HPDE6-E6E7 (cell line): Measurements from ENCODE around the gene RIPK1.

ENCODE experiments used
- DNase-seq: peaks from one replicate; pipeline ENCODE4 v3.0.0; 2011; ENCODE audit warnings: missing footprints; ENCODE audit errors: extremely low spot score

Gene RIPK1

DNA sequence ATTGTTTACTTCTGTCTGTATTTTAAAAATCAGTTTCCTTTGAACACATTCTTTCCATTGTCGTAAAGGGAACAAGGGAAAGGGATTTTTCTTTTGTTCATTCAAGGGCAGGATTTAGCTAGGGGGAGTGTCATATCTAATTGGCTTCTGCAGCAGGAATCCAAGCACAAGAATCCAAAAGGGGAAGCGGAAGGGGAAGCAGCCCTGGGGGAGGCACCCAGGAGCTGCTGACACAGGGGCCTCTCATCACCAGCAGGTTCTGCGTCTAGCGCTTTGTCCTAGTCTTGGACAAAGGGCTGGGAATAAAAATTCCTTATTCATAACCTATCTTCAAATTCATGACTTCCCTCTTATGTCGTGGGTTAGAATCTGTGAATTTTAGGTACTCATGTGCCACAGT is 13.7 kb downstream of the RIPK1 start:
- DNase-seq: no peak

DNA sequence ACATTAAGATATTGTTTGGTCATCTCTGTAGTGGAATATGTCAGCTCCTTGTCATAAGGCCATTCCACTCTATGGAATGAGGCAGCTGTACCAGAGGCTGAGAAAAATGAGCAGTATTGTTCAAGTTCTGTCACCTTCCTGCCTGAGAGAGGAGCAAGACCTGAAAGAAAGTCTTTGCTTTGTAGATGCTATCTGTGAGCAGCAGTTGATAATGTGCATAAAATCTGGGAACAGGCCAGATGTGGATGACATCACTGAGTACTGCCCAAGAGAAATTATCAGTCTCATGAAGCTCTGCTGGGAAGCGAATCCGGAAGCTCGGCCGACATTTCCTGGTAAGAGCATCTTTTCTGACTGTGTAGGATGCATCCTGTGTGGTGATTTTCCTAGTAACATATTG is 16.8 kb downstream of the RIPK1 start:
- no peak for DNase-seq

DNA sequence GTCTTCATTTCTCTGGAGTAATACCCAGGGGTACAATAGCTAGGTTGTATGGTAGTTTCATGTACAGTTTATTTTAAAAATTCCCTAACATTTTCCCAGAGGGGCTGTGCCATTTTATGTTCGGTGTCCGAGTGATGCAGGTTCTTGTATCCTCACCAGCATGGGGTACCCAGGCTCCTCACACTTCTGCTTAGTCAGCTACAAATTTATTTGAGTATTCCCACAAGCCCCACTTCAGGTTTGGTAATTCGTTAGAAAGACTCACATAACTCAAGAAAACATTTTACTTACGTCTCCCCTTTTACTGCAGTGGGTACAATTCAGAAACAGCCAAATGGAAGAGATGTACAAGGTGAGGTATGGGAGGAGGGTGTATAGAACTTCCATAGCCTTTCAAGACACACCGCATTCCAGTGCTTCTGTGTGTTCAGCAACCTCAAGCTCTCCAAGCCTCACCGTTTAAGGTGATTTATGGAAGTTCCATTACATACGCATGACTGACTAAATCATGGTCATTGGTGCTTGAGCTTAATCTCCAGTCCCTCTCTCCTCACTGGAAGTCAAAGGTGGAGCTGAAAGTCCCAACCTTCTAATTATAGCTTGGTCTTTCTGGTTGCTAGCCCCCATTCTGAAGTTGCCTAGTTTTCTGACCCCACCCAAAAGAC is 18.1 kb downstream of the RIPK1 start:
- no peak for DNase-seq

GRCh38 chr6:3088446-3088845 is 20.2 kb downstream of the RIPK1 start:
- DNase-seq: peak; percentile 27

GRCh38 chr6:3088968-3089367 is 20.7 kb downstream of the RIPK1 start:
- DNase-seq: no peak

DNA sequence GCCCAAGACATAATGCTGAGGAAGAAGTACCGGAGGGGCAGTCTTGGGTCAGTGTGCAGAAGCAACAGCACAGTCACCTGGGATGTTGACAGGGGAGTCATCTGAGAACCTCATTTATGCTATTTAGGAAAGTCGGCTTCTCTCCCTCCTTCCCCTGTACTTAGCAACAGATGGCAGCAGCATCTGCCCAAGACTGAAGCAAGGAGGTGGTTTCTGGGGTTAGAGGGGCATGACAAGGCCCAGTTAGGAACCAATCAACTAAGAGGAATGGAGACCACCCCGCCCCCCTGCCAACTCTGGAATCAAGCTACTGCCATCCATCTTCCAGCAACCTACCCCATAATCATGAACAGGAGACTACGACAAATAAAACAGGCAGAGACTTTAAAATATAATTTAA is 21.7 kb downstream of the RIPK1 start:
- no peak for DNase-seq

DNA sequence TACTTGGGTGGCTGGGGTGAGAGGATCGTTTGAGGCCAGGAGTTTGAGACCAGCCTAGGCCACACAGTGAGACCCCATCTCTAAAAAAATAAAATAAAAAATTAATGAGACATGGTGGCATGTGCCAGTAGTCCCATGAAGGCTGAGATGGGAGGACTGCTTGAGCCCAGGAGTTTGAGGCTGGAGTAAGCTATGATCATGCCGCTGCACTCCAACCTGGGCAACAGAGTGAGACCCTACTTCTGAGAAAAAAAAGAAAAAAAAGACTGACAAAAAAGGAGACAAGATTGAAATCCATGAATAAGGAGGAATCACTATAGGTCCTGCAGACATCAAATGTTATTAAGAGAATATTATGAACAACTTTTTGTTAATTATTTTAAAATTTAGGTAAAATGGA is 26.5 kb downstream of the RIPK1 start:
- no peak for DNase-seq

DNA sequence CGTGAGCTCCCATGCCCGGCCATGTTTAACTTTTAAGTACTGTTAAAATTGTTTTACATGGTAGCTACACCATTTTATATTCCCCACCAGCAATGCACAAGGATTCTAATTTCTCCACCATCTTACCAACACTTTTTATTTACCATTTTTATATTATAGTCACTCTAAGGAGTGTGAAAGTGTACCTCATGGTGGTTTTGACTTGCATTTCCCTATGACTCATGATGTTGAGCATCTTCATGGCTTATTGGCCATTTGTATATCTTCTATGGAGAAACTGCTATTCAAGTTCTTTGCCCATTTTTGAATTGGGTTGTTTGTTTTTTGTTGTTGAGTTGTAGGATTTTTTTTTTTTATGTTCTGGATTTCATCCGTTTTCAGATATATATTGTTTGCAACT is 34.6 kb downstream of the RIPK1 start:
- no peak for DNase-seq

GRCh38 chr6:3108746-3109414 is 40.6 kb downstream of the RIPK1 start:
- DNase-seq: no peak

- DNase-seq: no peak
Measured at GRCh38 chr6:3109761-3110160, 41.5 kb downstream of the RIPK1 start.

- DNase-seq: no peak
Measured at GRCh38 chr6:3114377-3114776, 46.1 kb downstream of the RIPK1 start.

DNA sequence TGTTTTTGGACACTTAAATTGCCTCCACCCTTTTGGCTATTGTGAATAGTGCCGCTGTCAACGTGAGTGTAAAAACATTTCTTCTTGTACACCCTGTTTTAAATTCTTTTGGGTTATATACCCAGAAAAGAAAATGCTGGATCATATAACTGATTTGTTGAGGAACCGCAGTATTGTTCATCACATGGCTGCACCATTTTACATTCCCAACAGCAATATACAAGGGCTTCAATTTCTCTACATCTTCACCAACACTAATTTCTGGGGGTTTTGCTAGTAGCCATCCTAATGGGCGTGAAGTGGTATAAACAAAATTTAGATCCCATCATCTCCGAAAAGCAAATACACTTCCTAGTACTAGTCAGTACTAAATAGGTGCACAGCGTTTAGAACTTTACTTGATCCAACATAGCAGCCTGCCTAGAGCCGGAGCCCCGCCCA is 49.6 kb downstream of the RIPK1 start:
- no peak for DNase-seq

- peak; percentile 98 for DNase-seq
Measured at GRCh38 chr6:3118353-3119039, 50.2 kb downstream of the RIPK1 start, which contains the start of gene BPHL. BPHL (plus strand) TSS chr6:3118711; CDS start chr6:3118741, 30 bp downstream.

GRCh38 chr6:3119040-3119723 is 50.9 kb downstream of the RIPK1 start:
- DNase-seq: peak; percentile 29

GRCh38 chr6:3120765-3121089 is 52.4 kb downstream of the RIPK1 start:
- no peak for DNase-seq

DNA sequence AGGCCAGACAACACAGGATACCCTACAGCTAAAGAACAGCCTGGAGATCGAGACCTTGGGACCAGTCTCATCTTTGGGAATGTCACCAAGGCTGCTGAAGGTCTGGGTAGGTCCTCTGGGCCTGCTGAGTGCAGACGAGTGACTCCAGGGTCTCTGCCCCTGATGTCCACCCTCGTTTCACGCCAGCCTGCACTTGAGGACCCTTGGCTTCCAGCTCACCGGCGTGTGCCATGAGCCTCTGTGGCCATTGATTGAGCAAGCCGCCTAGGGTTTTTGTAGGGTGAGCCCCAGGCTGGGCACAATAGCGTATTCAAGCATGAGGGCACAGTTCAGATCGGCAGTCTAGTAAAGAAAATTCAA is 54.5 kb downstream of the RIPK1 start:
- no peak for DNase-seq

GRCh38 chr6:3124667-3125066 is 56.4 kb downstream of the RIPK1 start:
- no peak for DNase-seq

DNA sequence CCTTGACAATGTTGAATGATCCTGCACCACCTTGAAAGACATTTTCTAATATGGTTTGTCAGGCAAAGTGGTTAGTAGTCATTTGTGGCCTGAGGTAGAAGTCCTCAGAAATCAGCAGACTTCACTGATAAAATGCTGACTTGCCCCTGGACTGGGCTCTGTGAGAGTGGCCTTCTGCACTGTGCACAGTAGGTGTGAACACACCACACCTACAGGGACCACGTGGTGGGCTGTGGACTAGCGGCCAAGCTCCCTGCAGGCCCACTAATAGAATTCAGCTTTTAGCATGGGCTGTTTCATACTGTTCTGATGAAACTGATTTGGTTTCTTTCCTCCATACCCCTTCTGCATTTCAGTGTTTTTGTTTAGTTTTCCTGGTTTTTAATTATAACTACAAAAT is 57.5 kb downstream of the RIPK1 start:
- DNase-seq: no peak

DNA sequence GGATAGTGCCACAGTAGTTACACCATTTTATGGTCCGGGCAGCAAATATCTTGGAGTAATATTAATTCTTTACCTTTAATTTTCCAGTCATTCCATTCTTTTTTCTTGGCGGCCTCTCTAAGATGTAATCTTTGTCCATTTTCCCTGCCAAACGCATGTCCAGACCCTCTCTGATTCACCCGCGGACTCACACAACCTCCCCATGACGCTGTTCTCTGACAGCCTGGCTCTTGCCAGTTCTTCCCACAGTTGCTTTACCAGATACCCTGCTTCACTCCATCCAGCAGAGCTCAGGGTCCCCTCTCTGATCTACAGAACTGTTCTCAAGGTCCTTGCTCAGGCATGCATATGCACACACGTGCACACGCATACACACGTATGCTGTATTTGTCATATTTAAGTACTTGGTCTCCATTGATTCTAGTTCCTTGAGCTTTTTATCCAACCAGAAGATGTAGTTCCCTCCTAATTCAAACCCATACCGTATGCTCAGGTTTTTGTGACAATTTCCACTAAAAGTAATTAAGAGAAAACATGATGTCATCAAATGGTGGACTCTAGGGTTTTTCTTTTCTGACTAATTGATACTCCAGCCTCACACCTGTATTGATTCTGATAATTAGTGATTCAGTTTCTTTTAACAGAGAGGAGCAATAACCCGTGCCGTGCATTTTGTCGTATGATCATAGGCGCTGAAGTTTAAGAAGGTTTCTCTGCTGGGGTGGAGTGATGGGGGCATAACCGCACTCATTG is 60.2 kb downstream of the RIPK1 start:
- no peak for DNase-seq

- DNase-seq: no peak
Measured at GRCh38 chr6:3131695-3132094, 63.4 kb downstream of the RIPK1 start.

- no peak for DNase-seq
Measured at GRCh38 chr6:3133515-3133914, 65.2 kb downstream of the RIPK1 start.
